Neuron (in vitro differentiated cells): Measurements from ENCODE around the gene NUP210L.
A peak's percentile ranks its signal among the peaks of the same experiment; 100 is the strongest.

Source experiments
- H2AFZ ChIP-seq: one replicate; pipeline ENCODE4 v1.6.1; 2013; ENCODE audit warnings: low read depth, mild to moderate bottlenecking, inconsistent platforms, low read length, moderate library complexity
- H3K27me3 ChIP-seq: one replicate; pipeline ENCODE4 v1.6.1; 2013; ENCODE audit warnings: low read length; ENCODE audit not compliant: insufficient read depth
- H3K36me3 ChIP-seq: one replicate; pipeline ENCODE4 v1.6.1; 2013; ENCODE audit warnings: low read length; ENCODE audit not compliant: insufficient read depth
- H3K4me1 ChIP-seq: one replicate; pipeline ENCODE4 v1.6.1; 2013; ENCODE audit warnings: low read length; ENCODE audit not compliant: insufficient read depth
- H3K4me3 ChIP-seq: 2 replicates; pipeline ENCODE4 v1.5.1; 2013; ENCODE audit warnings: mild to moderate bottlenecking, low read length, moderate library complexity
- H3K9me3 ChIP-seq: one replicate; pipeline ENCODE4 v1.6.1; 2013; ENCODE audit warnings: low read length

The NUP210L gene

GRCh38 chr1:153959454-153959853 is 195.4 kb downstream of the NUP210L start:
- peaks cover 38% of the 10 kb centered on the region for H3K4me1 ChIP-seq
- no peak overlapping the region for H3K4me3 ChIP-seq
- no peaks in the 10 kb centered on the region for H3K27me3 ChIP-seq
- H3K9me3 ChIP-seq, result no peaks in the 10 kb centered on the region
- H3K36me3 ChIP-seq, result peaks cover 23% of the 10 kb centered on the region
- no peak overlapping the region for H2AFZ ChIP-seq

- peak overlapping the region; percentile 76 for H3K4me3 ChIP-seq
These were observed 196.0 kb downstream of the NUP210L start for GRCh38 chr1:153958961-153959260.

GRCh38 chr1:153958111-153958960 is 196.5 kb downstream of the NUP210L start, which contains the start of gene CRTC2:
Gene CRTC2 (minus strand): TSS chr1:153958612. CDS start chr1:153958497, 115 bp downstream.
- Histone ChIP-seq H3K27me3 (no peaks in the 10 kb centered on the region), H2AFZ (peak within 1 kb of the TSS; percentile 52), H3K9me3 (no peaks in the 10 kb centered on the region), H3K4me3 (peak within 1 kb of the TSS; percentile 76), H3K36me3 (peaks cover 33% of the 10 kb centered on the region), H3K4me1 (peaks cover 37% of the 10 kb centered on the region)

More at GRCh38 chr1:153958961-153959260, 196.0 kb downstream of the NUP210L start:
- Histone ChIP-seq H3K9me3 (no peaks in the 10 kb centered on the region), H3K36me3 (peaks cover 27% of the 10 kb centered on the region), H3K4me1 (peaks cover 37% of the 10 kb centered on the region), H3K27me3 (no peaks in the 10 kb centered on the region), H2AFZ (no peak overlapping the region)

- no peaks in the 10 kb centered on the region for H3K9me3 ChIP-seq
- H3K27me3 ChIP-seq, result no peaks in the 10 kb centered on the region
- H3K36me3 ChIP-seq, result peaks cover 33% of the 10 kb centered on the region
- H3K4me1 ChIP-seq, result peaks cover 34% of the 10 kb centered on the region
- peak overlapping the region; percentile 76 for H3K4me3 ChIP-seq
- H2AFZ ChIP-seq, result peak overlapping the region; percentile 52
These were observed 197.1 kb downstream of the NUP210L start for GRCh38 chr1:153957744-153958110.

- Histone ChIP-seq H3K9me3 (no peaks in the 10 kb centered on the region), H2AFZ (no peak overlapping the region), H3K27me3 (no peaks in the 10 kb centered on the region), H3K4me1 (peaks cover 29% of the 10 kb centered on the region), H3K36me3 (peaks cover 39% of the 10 kb centered on the region), H3K4me3 (peak overlapping the region; percentile 76)
These were observed 197.7 kb downstream of the NUP210L start for GRCh38 chr1:153956997-153957715.

GRCh38 chr1:153954826-153955225 is 200.0 kb downstream of the NUP210L start:
- no peaks in the 10 kb centered on the region for H3K9me3 ChIP-seq
- peaks cover 19% of the 10 kb centered on the region for H3K4me1 ChIP-seq
- no peak overlapping the region for H2AFZ ChIP-seq
- H3K36me3 ChIP-seq, result peaks cover 47% of the 10 kb centered on the region
- H3K4me3 ChIP-seq, result no peak overlapping the region
- H3K27me3 ChIP-seq, result no peaks in the 10 kb centered on the region

GRCh38 chr1:153953859-153954365 is 201.0 kb downstream of the NUP210L start:
- no peaks in the 10 kb centered on the region for H3K9me3 ChIP-seq
- H3K4me1 ChIP-seq, result peaks cover 19% of the 10 kb centered on the region
- H3K36me3 ChIP-seq, result peaks cover 48% of the 10 kb centered on the region
- H3K27me3 ChIP-seq, result no peaks in the 10 kb centered on the region
- H2AFZ ChIP-seq, result no peak overlapping the region
- no peak overlapping the region for H3K4me3 ChIP-seq

- H2AFZ ChIP-seq, result no peak overlapping the region
- no peaks in the 10 kb centered on the region for H3K27me3 ChIP-seq
- peaks cover 67% of the 10 kb centered on the region for H3K36me3 ChIP-seq
- H3K4me1 ChIP-seq, result peaks cover 11% of the 10 kb centered on the region
- H3K4me3 ChIP-seq, result no peak overlapping the region
- H3K9me3 ChIP-seq, result no peaks in the 10 kb centered on the region
These were observed 203.1 kb downstream of the NUP210L start for GRCh38 chr1:153951801-153952200.

- Histone ChIP-seq H2AFZ (no peak overlapping the region), H3K36me3 (peaks cover 67% of the 10 kb centered on the region), H3K4me3 (no peak overlapping the region), H3K27me3 (no peaks in the 10 kb centered on the region), H3K4me1 (peaks cover 7% of the 10 kb centered on the region), H3K9me3 (no peaks in the 10 kb centered on the region)
These were observed 203.7 kb downstream of the NUP210L start for GRCh38 chr1:153951183-153951582.

- peaks cover 16% of the 10 kb centered on the region for H3K4me1 ChIP-seq
- peak within 1 kb of the TSS; percentile 89 for H2AFZ ChIP-seq
- no peaks in the 10 kb centered on the region for H3K27me3 ChIP-seq
- peak within 1 kb of the TSS; percentile 63 for H3K4me3 ChIP-seq
- no peaks in the 10 kb centered on the region for H3K9me3 ChIP-seq
- H3K36me3 ChIP-seq, result peaks cover 62% of the 10 kb centered on the region
These were observed 208.1 kb downstream of the NUP210L start, which contains the start of gene DENND4B for GRCh38 chr1:153946622-153947241. Gene DENND4B (minus strand): TSS chr1:153946718. CDS start chr1:153944374, 2,344 bp downstream.

GRCh38 chr1:153945795-153946621 is 208.9 kb downstream of the NUP210L start:
- Histone ChIP-seq H2AFZ (peak overlapping the region; percentile 89), H3K36me3 (peaks cover 61% of the 10 kb centered on the region)

GRCh38 chr1:153945131-153945794 is 209.6 kb downstream of the NUP210L start:
- no peaks in the 10 kb centered on the region for H3K9me3 ChIP-seq
- no peaks in the 10 kb centered on the region for H3K27me3 ChIP-seq
- no peak overlapping the region for H2AFZ ChIP-seq
- peaks cover 16% of the 10 kb centered on the region for H3K4me1 ChIP-seq
- peaks cover 61% of the 10 kb centered on the region for H3K36me3 ChIP-seq
- peak overlapping the region; percentile 63 for H3K4me3 ChIP-seq

More at GRCh38 chr1:153945795-153946621, 208.9 kb downstream of the NUP210L start:
- H3K4me1 ChIP-seq, result peaks cover 16% of the 10 kb centered on the region
- no peaks in the 10 kb centered on the region for H3K9me3 ChIP-seq
- H3K27me3 ChIP-seq, result no peaks in the 10 kb centered on the region
- H3K4me3 ChIP-seq, result peak overlapping the region; percentile 63
